Astrocyte (in vitro differentiated cells and primary cell): ENCODE data around the gene OTX2. TPM values are rescaled to one million over a fixed set of nuclear protein-coding genes. Genes with fewer than 3 reads are reported as not detected.

Experiments
- DNase-seq: peaks from one replicate; pipeline ENCODE4 v3.0.0-alpha.2; 2010; ENCODE audit warnings: low read depth
- FAIRE-seq: peaks from 2 replicates; lab custom pipeline; 2011; peaks lifted over from hg19 to GRCh38; lab: Jason Lieb, UNC
- H2AFZ ChIP-seq: 2 replicates; pipeline ENCODE4 v1.6.0; 2012; ENCODE audit warnings: low read depth, low read length, inconsistent platforms
- H3K27ac ChIP-seq: 2 replicates; pipeline ENCODE4 v1.5.1; 2011; ENCODE audit warnings: low read depth, low read length, inconsistent platforms
- H3K27me3 ChIP-seq: 2 replicates; pipeline ENCODE4 v1.6.0; 2011; ENCODE audit warnings: low read length, inconsistent platforms; ENCODE audit not compliant: insufficient read depth
- H3K36me3 ChIP-seq: 2 replicates; pipeline ENCODE4 v1.5.1; 2011; ENCODE audit warnings: low read length, inconsistent platforms; ENCODE audit not compliant: insufficient read depth
- H3K4me1 ChIP-seq: 2 replicates; pipeline ENCODE4 v1.5.1; 2011; ENCODE audit warnings: low read length, inconsistent platforms; ENCODE audit not compliant: insufficient read depth
- H3K4me2 ChIP-seq: 2 replicates; pipeline ENCODE4 v1.6.0; 2012; ENCODE audit warnings: low read length, inconsistent platforms
- H3K4me3 ChIP-seq: 2 replicates; pipeline ENCODE4 v1.5.1; 2011; ENCODE audit warnings: low read depth, mild to moderate bottlenecking, low read length, inconsistent platforms; ENCODE audit not compliant: insufficient read depth
- H3K79me2 ChIP-seq: 2 replicates; pipeline ENCODE4 v1.6.0; 2012; ENCODE audit warnings: mild to moderate bottlenecking, low read length, inconsistent platforms; ENCODE audit not compliant: insufficient read depth
- H3K9ac ChIP-seq: 2 replicates; pipeline ENCODE4 v1.6.0; 2012; ENCODE audit warnings: mild to moderate bottlenecking, low read length, inconsistent platforms
- H3K9me3 ChIP-seq: 2 replicates; pipeline ENCODE4 v1.5.1; 2012; ENCODE audit warnings: low read depth, mild to moderate bottlenecking, low read length, inconsistent platforms; ENCODE audit not compliant: insufficient read depth
- H4K20me1 ChIP-seq: 2 replicates; pipeline ENCODE4 v1.6.0; 2012; ENCODE audit warnings: low read length, inconsistent platforms; ENCODE audit not compliant: insufficient read depth
- H3K27ac Mint-ChIP-seq: one replicate; pipeline ENCODE4 v1.8.0; 2021; ENCODE audit warnings: mild to moderate bottlenecking, mixed read lengths; ENCODE audit not compliant: unreplicated experiment
- H3K27me3 Mint-ChIP-seq: one replicate; pipeline ENCODE4 v1.8.0; 2021; ENCODE audit warnings: low read depth, mixed read lengths; ENCODE audit not compliant: unreplicated experiment
- H3K36me3 Mint-ChIP-seq: one replicate; pipeline ENCODE4 v1.8.0; 2021; ENCODE audit warnings: low read depth, mixed read lengths; ENCODE audit not compliant: unreplicated experiment
- H3K4me1 Mint-ChIP-seq: one replicate; pipeline ENCODE4 v1.8.0; 2021; ENCODE audit warnings: low read depth, mixed read lengths; ENCODE audit not compliant: unreplicated experiment
- H3K4me3 Mint-ChIP-seq: one replicate; pipeline ENCODE4 v1.8.0; 2021; ENCODE audit warnings: mild to moderate bottlenecking, moderate library complexity, mixed read lengths; ENCODE audit not compliant: unreplicated experiment
- H3K9me3 Mint-ChIP-seq: one replicate; pipeline ENCODE4 v1.8.0; 2021; ENCODE audit warnings: mild to moderate bottlenecking, mixed read lengths; ENCODE audit not compliant: unreplicated experiment
- EZH2 ChIP-seq: IDR thresholded peaks from 2 replicates; pipeline ENCODE4 v1.6.1; 2012; ENCODE audit warnings: mild to moderate bottlenecking, low read length, inconsistent platforms; ENCODE audit not compliant: insufficient read depth
- total RNA-seq: library from RNA; stranded (reverse); gene quantifications from 2 replicates; pipeline ENCODE4 v1.2.1, GENCODE V29; 2021
- TF ChIP-seq, protein P1 (sequence below): IDR thresholded peaks from 2 replicates; pipeline ENCODE4 v1.5.1; 2011; ENCODE audit warnings: low read depth, mild to moderate bottlenecking, inconsistent platforms, low read length, moderate library complexity; ENCODE audit not compliant: insufficient read depth

Gene OTX2
- total RNA-seq, 1 donor from 2014 or later: 8.2 TPM

DNA sequence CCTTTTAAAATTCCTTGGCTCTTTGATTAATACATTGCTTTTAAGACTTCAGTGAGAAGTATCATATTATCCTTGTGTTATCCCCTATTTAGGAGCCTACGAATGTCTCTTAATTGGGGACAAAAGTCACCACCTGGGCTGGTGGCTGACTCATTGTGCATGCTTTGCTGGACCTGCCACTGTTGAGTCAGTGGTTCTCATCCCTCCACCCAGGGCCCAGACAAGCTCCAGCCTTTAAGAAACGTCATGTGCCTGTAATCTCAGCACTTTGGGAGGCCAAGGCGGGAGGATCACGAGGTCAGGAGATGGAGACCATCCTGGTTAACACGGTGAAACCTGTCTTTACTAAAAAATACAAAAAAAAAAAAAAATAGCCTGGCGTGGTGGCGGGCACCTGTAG, 57.9 kb downstream of the OTX2 start:
- Mint-ChIP-seq H3K4me1 (no peaks in the 10 kb centered on the region), H3K27me3 (peaks cover 3% of the 10 kb centered on the region), H3K4me3 (no peak overlapping the region), H3K36me3 (no peaks in the 10 kb centered on the region), H3K27ac (no peak overlapping the region), H3K9me3 (peaks cover 1% of the 10 kb centered on the region)
- no peak for FAIRE-seq
- no peaks in the 10 kb centered on the region for H3K9me3 ChIP-seq
- H3K79me2 ChIP-seq: no peaks in the 10 kb centered on the region
- DNase-seq: no peak
- H3K4me3 ChIP-seq: no peak overlapping the region
- H3K9ac ChIP-seq: no peak overlapping the region
- H4K20me1 ChIP-seq: no peaks in the 10 kb centered on the region
- no peaks in the 10 kb centered on the region for H3K36me3 ChIP-seq
- H3K27me3 ChIP-seq: no peaks in the 10 kb centered on the region
- no peak overlapping the region for H2AFZ ChIP-seq
- no peaks in the 10 kb centered on the region for H3K4me1 ChIP-seq
- TF ChIP-seq, protein P1, sequence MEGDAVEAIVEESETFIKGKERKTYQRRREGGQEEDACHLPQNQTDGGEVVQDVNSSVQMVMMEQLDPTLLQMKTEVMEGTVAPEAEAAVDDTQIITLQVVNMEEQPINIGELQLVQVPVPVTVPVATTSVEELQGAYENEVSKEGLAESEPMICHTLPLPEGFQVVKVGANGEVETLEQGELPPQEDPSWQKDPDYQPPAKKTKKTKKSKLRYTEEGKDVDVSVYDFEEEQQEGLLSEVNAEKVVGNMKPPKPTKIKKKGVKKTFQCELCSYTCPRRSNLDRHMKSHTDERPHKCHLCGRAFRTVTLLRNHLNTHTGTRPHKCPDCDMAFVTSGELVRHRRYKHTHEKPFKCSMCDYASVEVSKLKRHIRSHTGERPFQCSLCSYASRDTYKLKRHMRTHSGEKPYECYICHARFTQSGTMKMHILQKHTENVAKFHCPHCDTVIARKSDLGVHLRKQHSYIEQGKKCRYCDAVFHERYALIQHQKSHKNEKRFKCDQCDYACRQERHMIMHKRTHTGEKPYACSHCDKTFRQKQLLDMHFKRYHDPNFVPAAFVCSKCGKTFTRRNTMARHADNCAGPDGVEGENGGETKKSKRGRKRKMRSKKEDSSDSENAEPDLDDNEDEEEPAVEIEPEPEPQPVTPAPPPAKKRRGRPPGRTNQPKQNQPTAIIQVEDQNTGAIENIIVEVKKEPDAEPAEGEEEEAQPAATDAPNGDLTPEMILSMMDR: no peak
- TF ChIP-seq EZH2: no peak
- H3K4me2 ChIP-seq: no peak overlapping the region
- no peak overlapping the region for H3K27ac ChIP-seq

- H3K9me3 ChIP-seq: no peaks in the 10 kb centered on the region
- no peak overlapping the region for H3K4me3 Mint-ChIP-seq
- DNase-seq (no peak), FAIRE-seq (no peak)
- H3K36me3 Mint-ChIP-seq: no peaks in the 10 kb centered on the region
- no peak overlapping the region for H2AFZ ChIP-seq
- no peak overlapping the region for H3K27ac ChIP-seq
- H3K27me3 ChIP-seq: no peaks in the 10 kb centered on the region
- no peaks in the 10 kb centered on the region for H3K4me1 Mint-ChIP-seq
- H3K36me3 ChIP-seq: no peaks in the 10 kb centered on the region
- no peak overlapping the region for H3K9ac ChIP-seq
- TF ChIP-seq EZH2: no peak
- TF ChIP-seq, protein P1: no peak
- H3K9me3 Mint-ChIP-seq: peaks cover 2% of the 10 kb centered on the region
- no peaks in the 10 kb centered on the region for H3K79me2 ChIP-seq
- no peaks in the 10 kb centered on the region for H3K4me1 ChIP-seq
- no peak overlapping the region for H3K27ac Mint-ChIP-seq
- no peak overlapping the region for H3K4me3 ChIP-seq
- H3K27me3 Mint-ChIP-seq: peaks cover 3% of the 10 kb centered on the region
- no peaks in the 10 kb centered on the region for H4K20me1 ChIP-seq
- no peak overlapping the region for H3K4me2 ChIP-seq
Observed at GRCh38 chr14:56751471-56751870, 58.8 kb downstream of the OTX2 start.

Other genes with a start within 250 kb of the OTX2 start
- 18.1 and 20.6 TPM in 2 replicates for gene TMEM260, start 230.7 kb downstream of the OTX2 start, total RNA-seq